OCI-LY7 (cell line): ENCODE data around the gene SP6. TPM values are rescaled to one million over a fixed set of nuclear protein-coding genes. Genes with fewer than 3 reads are reported as not detected.

Experiments
- BruUV-seq: library from RNA; stranded (reverse); fragments of 400-500 nt; replicated peaks from 2 replicates; lab custom pipeline; 2021; lab: Mats Ljungman, UMichigan
- CTCF ChIA-PET: fragments of 300-600 bp; sonication (Branson Sonifier 250); formaldehyde crosslinking; loops from one replicate; lab custom pipeline; 2022; ENCODE audit warnings: antibody characterized with exemption; ENCODE audit not compliant: unreplicated experiment; lab: Charles Lee
- POLR2A ChIA-PET: fragments of 300-600 bp; sonication (Branson Sonifier 250); formaldehyde crosslinking; loops from one replicate; lab custom pipeline; 2022; ENCODE audit warnings: antibody characterized with exemption; lab: Charles Lee
- DNase-seq: peaks from one replicate; pipeline ENCODE4 v3.0.0-alpha.2; 2015; ENCODE audit warnings: low spot score
- H2AFZ ChIP-seq: fragments of 200-600 bp; sonication (generic), shearing (Covaris generic); 2 replicates; pipeline ENCODE4 v1.6.1; 2014; ENCODE audit warnings: mild to moderate bottlenecking, antibody characterized with exemption, low read length, moderate library complexity
- H3K27ac ChIP-seq: fragments of 200-600 bp; sonication (generic); 2 replicates; pipeline ENCODE4 v1.5.1; 2014; ENCODE audit warnings: mixed run types, low read depth, mild to moderate bottlenecking, moderate library complexity, low read length, inconsistent platforms; ENCODE audit not compliant: poor library complexity, severe bottlenecking
- H3K36me3 ChIP-seq: fragments of 200-600 bp; sonication (generic); 2 replicates; pipeline ENCODE4 v1.6.1; 2014; ENCODE audit warnings: mild to moderate bottlenecking, antibody characterized with exemption, low read length, moderate library complexity, mixed read lengths; ENCODE audit not compliant: insufficient read depth
- H3K4me1 ChIP-seq: fragments of 200-600 bp; sonication (generic); 2 replicates; pipeline ENCODE4 v1.5.1; 2014; ENCODE audit warnings: mild to moderate bottlenecking, low read length; ENCODE audit not compliant: insufficient read depth, poor library complexity, severe bottlenecking
- H3K4me2 ChIP-seq: fragments of 200-600 bp; sonication (generic); 2 replicates; pipeline ENCODE4 v1.6.1; 2014; ENCODE audit warnings: mild to moderate bottlenecking, low read length
- H3K4me3 ChIP-seq: fragments of 200-600 bp; sonication (generic); 2 replicates; pipeline ENCODE4 v1.5.1; 2014; ENCODE audit warnings: mild to moderate bottlenecking, low read depth, low read length; ENCODE audit not compliant: poor library complexity, severe bottlenecking
- H3K79me2 ChIP-seq: fragments of 200-600 bp; sonication (generic); 2 replicates; pipeline ENCODE4 v1.6.1; 2016; ENCODE audit warnings: low read depth, mild to moderate bottlenecking, low read length, moderate library complexity, mixed read lengths; ENCODE audit not compliant: insufficient read depth
- H3K9me2 ChIP-seq: fragments of 200-600 bp; sonication (generic); 2 replicates; pipeline ENCODE4 v1.6.1; 2016; ENCODE audit warnings: mild to moderate bottlenecking, low read length, mixed read lengths; ENCODE audit not compliant: insufficient read depth
- H3K9me3 ChIP-seq: fragments of 200-600 bp; sonication (generic); 2 replicates; pipeline ENCODE4 v1.6.1; 2014; ENCODE audit warnings: mild to moderate bottlenecking, mixed run types, low read length, mixed read lengths
- H4K20me1 ChIP-seq: fragments of 200-600 bp; sonication (generic); 2 replicates; pipeline ENCODE4 v1.6.1; 2014; ENCODE audit warnings: mild to moderate bottlenecking, antibody characterized with exemption, low read length, moderate library complexity, mixed read lengths; ENCODE audit not compliant: insufficient read depth
- CTCF ChIP-seq: fragments of 200-600 bp; sonication (generic); conservative IDR thresholded peaks from 2 replicates; pipeline ENCODE4 v1.5.1; 2014; ENCODE audit warnings: mild to moderate bottlenecking, antibody characterized with exemption, low read length, moderate library complexity, mixed read lengths
- EZH2phosphoT487 ChIP-seq: fragments of 200-600 bp; sonication (generic); IDR thresholded peaks from 2 replicates; pipeline ENCODE4 v1.6.1; 2018; ENCODE audit warnings: low read depth, borderline replicate concordance, mild to moderate bottlenecking, mixed run types, antibody characterized with exemption, low read length, moderate library complexity, mixed read lengths
- intact Hi-C: fragments of 100-400 bp; cut with micrococcal nuclease; formaldehyde crosslinking; loops from one replicate; pipeline ENCODE4 v1.10.0; 2022; ENCODE audit not compliant: unreplicated experiment
- total RNA-seq, 2 experiments: library from RNA; depleted of rRNA in 1 of 2; stranded (reverse); fragments of >200 nt in 1 of 2; shearing (Covaris generic) in 1 of 2; gene quantifications; 2 replicates each; pipeline ENCODE4 v1.2.3, GENCODE V29; 2014 to 2022

The SP6 gene
- total RNA-seq, 2 experiments from 2014 or later, result 0.08 to 0.22 TPM

GRCh38 chr17:47815106-47815918 lies 35.7 kb downstream of the SP6 start:
- Histone ChIP-seq H3K4me3 (no peak overlapping the region), H3K9me2 (no peaks in the 10 kb centered on the region), H3K4me1 (peaks cover 2% of the 10 kb centered on the region), H3K9me3 (no peaks in the 10 kb centered on the region), H3K27ac (no peak overlapping the region), H3K79me2 (no peaks in the 10 kb centered on the region), H3K4me2 (no peak overlapping the region), H3K36me3 (peaks cover 14% of the 10 kb centered on the region; the same call in 1 of the 2 replicates), H2AFZ (no peak overlapping the region), H4K20me1 (no peaks in the 10 kb centered on the region)
- TF ChIP-seq CTCF (no peak), EZH2phosphoT487 (no peak)
- CTCF ChIA-PET, result no interaction called here
- no TSS peak for BruUV-seq
- POLR2A ChIA-PET, result no interaction called here
- DNase-seq, result no peak
- intact Hi-C loops, result no loop called here

GRCh38 chr17:47813512-47814031 lies 37.4 kb downstream of the SP6 start:
- Histone ChIP-seq H3K9me3 (no peaks in the 10 kb centered on the region), H3K4me3 (no peak overlapping the region), H3K4me2 (no peak overlapping the region), H3K79me2 (no peaks in the 10 kb centered on the region), H3K27ac (no peak overlapping the region), H2AFZ (no peak overlapping the region), H4K20me1 (no peaks in the 10 kb centered on the region), H3K4me1 (no peaks in the 10 kb centered on the region), H3K36me3 (peaks cover 19% of the 10 kb centered on the region; the same call in 1 of the 2 replicates), H3K9me2 (no peaks in the 10 kb centered on the region)
- CTCF ChIA-PET, result no interaction called here
- DNase-seq, result no peak
- POLR2A ChIA-PET, result no interaction called here
- intact Hi-C loops, result no loop called here
- BruUV-seq, result no TSS peak
- TF ChIP-seq CTCF (no peak), EZH2phosphoT487 (no peak)

GRCh38 chr17:47813077-47813476 lies 37.9 kb downstream of the SP6 start:
- H3K79me2 ChIP-seq, result no peaks in the 10 kb centered on the region
- POLR2A ChIA-PET, result no interaction called here

More at GRCh38 chr17:47813077-47813476, 37.9 kb downstream of the SP6 start:
- no peaks in the 10 kb centered on the region for H4K20me1 ChIP-seq
- no peak overlapping the region for H3K4me3 ChIP-seq
- peaks cover 19% of the 10 kb centered on the region; the same call in 1 of the 2 replicates for H3K36me3 ChIP-seq
- TF ChIP-seq EZH2phosphoT487 (no peak), CTCF (no peak)
- H3K4me1 ChIP-seq, result no peaks in the 10 kb centered on the region
- H2AFZ ChIP-seq, result no peak overlapping the region
- H3K9me3 ChIP-seq, result no peaks in the 10 kb centered on the region
- no peak overlapping the region for H3K4me2 ChIP-seq
- H3K9me2 ChIP-seq, result no peaks in the 10 kb centered on the region
- H3K27ac ChIP-seq, result no peak overlapping the region
- CTCF ChIA-PET, result no interaction called here
- intact Hi-C loops, result no loop called here
- DNase-seq, result no peak
- BruUV-seq, result no TSS peak
